RKO (cell line): ENCODE results near the gene OLFML2A.
"Not testable (repeated sequence)": the region's sequence is repeated elsewhere in the genome, so short reads cannot be mapped to it uniquely, and the experiment has no call there.

Experiments
- DNase-seq: peaks from one replicate; pipeline ENCODE4 v3.0.0-alpha.2; 2016; ENCODE audit warnings: low spot score

Gene OLFML2A

GRCh38 chr9:124761196-124761595 is 15.7 kb upstream of the OLFML2A start:
- no peak for DNase-seq

DNA sequence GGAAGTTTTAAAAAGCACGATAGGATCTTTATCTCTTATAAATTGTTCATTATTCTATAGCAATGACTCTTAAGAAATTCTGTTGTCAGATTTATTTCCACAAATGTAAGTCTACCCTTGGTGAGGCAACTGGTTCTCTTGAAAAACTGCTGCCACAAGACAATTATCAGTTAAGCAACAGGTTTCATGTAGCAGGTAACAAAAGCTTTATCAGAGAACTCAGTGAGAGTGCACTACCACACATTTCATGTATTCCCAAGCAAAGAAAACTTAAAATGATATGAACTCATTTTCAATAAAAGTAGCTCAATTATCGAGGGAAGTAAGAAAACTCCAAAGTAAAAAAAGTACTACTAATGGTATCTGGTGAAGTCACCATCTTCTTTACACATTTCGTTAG is 15.2 kb upstream of the OLFML2A start:
- DNase-seq, result no peak

- no peak for DNase-seq
These were observed 14.3 kb upstream of the OLFML2A start for GRCh38 chr9:124762633-124763032.

DNA sequence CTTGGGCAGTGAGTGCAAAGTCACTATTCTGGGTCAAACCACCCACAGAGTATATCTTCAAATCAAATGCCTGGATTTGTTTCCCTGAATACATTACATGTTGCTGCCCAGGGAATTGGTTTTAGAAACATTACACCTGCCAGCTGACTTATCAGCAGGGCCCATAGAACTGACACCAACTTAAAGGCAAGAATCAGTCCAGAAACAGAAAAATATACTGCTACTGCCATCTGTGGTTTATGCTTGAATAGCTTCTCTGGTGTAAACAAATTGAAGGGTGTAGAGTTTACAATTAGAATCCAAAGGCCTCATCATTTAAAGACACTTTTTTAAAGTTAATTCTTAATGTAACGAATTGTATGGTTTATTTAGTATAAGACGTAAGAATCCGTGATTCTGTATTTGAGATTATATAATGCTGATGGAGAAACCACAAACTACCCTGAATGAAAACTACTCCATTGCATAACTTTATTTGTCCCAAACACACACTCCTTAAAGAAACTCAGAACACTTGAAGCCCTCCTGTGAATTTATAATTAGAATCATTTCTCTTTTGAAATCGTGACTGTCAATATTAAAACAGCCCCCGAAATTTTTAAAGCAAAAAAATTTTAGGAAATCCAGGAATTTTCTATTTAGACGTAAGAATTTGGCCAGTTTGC is 12.0 kb upstream of the OLFML2A start:
- peak; percentile 70 for DNase-seq

DNA sequence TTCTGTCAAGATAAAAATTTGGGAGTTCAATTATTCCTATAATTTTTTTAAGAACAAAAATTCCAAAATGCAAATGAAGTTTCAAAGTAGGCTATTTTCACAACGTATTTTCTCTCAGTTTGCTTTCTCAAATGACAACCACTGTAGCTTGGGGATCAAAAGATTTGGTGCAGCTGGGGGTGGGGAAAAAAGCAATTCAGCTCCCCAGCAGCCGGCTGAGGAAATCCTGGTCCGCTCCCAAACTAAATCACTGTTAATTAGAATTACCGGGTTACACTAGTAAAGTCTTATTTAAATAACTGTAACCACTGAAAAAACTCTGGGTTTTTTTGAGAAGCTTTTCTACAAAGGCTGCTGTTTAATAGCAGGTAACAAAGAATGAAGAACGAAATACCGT is 11.5 kb upstream of the OLFML2A start:
- no peak for DNase-seq

DNA sequence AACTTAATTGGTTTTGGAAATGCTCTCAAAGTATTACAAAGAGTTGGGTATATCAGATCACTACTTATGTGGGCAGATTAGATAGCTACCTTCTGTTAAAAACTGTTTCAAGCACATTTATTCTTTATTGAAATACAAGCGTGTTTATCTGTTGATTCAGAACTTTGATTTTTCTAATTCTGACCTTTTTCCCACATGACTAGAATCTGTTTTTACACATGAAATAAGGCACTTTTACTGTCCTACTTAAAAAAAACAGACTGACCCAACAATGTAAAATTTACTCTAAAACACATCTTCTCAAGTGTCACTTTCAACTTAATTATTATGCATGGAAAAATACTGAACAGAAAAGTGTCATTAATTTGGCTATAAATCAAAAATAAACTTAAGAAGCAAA is 10.6 kb upstream of the OLFML2A start:
- no peak for DNase-seq

- DNase-seq, result peak; percentile 57
These were observed 9.9 kb upstream of the OLFML2A start for GRCh38 chr9:124766815-124767554.

DNA sequence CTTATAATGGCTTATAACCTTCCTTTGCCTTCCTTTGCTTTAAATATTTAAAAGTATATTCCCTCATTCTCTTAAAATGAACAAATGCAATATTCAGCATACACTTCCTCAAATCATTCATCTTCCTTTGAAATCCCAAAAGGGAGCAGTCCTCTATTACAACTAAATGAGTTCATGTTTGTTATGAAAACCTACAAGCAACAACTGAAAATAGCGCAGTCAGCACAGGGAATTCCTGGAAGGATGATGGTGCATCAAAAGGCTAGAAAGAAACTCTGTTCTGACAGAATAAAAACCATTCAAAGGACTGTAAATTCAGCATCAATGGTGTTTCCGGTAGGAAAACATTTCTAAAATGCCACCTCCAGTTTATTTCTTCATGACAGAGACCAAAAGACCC is 9.1 kb upstream of the OLFML2A start:
- DNase-seq, result no peak

DNA sequence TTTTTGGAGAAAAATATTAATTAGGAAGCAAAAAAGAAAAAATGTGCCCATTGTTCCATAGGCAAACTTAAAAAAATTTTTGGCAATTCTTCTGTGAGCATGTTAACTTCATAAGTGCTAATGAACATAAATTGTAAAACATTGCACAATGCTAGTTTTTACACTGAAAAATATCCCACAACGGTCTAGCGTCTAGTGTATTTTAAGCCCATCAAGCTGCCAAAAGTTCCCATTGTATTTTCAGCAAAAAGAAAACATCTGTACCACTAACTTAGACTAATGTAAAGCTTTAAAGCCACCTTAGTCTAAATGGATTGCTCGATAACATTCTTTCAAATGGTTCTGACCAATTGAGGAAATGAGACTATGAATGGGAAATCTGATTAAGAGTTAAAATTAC is 8.6 kb upstream of the OLFML2A start:
- no peak for DNase-seq

DNA sequence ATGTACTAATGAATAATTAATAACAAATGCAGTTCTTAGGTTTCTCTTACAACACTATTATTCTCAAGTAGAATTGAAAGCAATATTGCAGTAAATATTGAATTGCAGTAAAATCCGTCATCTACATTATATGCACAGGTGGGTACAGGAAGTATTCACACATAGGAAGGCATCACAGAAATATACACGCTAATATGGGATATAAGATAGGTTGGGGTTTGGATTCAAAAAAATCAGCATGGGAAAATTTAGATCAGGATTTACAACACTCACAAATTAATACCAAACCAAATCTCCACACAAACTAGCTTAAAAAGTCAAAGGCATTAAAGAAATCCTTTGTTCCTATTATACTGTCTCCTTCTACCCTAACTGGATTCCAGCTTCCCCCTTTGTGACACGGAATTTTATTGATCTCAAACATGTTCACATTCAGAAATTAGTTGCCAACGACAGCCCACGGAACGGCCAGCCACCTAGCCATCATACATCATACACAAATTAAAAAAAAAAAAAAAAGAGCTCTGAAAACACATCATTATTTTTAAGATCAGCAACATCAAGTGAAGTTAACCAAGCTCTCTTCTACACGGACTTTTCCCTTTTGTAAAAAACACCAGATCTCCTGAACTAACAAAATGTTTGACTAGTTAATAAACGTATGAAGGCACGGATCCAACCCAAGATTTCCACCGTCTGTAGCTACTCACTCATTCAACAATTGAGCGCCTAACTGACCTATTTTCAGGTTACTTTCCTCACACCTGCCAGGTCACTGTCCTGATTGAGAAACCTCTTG is 8.0 kb upstream of the OLFML2A start:
- peak; percentile 36 for DNase-seq

GRCh38 chr9:124769549-124770358 is 7.2 kb upstream of the OLFML2A start:
- peak; percentile 63 for DNase-seq

DNA sequence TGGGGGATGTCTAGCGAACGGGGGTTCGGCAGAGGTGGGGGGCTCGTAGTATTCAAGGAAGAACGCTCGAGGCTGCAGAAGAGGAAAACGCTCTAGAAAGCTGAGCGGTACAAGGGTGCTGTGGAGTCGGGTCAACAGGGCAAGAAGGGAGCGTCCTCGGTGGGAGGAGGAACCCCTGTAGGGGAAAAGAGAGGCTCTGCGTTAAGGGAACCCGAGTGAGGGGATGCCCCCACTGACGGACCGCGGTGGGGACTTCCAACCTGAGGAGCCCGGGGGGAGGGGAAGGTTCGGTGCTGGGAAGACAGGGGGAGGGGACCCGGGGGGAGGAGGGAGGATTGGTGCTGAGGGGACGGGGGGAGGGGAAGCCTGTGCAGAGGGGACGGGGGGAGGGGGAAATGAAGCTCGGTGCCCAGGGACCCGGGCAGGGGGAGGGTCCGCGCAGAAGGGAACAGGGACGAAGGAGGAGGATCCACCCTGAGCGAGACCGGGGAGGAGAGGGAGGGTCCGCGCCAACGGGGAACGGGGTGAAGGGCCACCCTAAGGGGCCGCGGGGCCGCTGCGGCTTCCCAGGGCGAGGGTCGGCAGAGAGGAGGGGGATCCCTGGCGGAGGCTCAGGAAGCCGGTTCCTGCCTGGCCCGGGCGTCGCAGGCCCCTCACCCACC is 6.4 kb upstream of the OLFML2A start:
- DNase-seq, result peak; percentile 45

DNA sequence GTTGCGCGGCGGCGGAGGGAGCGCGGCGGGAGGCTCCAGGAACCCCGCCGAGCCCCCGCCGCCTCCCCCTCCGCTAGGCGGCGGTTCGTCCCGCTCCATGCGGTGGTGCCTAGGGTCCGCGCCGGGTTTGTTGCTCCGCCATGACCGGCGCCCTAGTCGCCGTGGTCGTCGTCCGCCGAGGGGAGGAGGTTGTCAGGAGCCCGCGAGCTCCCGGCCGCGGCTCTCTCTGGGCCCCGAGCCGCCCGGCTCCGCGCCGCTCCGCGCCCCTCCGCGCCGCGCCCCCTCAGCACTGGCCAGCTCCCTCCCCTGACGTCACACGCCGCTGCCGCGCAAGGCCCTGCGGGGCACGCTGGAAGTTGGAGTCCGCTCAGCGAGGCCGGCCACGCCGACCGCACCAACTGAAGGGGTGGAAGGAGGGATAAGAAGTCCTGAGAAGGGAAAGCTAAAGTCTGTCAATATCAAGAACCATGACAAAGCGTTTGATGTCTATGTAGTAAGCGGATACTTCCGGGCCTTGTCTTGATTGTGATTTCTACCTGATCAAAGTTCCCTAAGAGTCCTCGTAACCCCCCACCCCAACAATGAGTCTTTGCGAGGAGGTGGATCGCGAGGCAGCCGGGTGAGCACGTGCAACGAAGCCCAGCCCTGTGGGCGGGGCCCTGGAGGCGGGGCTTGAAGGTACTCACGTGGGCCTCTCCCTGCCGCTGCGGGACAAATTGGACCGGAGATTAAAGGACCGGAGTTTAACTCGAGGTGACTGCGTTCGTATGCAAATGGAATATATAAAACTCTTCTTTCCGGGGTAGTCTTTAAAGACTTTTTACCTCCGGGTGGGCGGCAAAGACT is 5.7 kb upstream of the OLFML2A start, which contains the start of gene NR6A1:
Gene NR6A1 (minus strand): TSS at position 291 of the 846 bp plus-strand sequence.
- DNase-seq, result peak; percentile 98

DNA sequence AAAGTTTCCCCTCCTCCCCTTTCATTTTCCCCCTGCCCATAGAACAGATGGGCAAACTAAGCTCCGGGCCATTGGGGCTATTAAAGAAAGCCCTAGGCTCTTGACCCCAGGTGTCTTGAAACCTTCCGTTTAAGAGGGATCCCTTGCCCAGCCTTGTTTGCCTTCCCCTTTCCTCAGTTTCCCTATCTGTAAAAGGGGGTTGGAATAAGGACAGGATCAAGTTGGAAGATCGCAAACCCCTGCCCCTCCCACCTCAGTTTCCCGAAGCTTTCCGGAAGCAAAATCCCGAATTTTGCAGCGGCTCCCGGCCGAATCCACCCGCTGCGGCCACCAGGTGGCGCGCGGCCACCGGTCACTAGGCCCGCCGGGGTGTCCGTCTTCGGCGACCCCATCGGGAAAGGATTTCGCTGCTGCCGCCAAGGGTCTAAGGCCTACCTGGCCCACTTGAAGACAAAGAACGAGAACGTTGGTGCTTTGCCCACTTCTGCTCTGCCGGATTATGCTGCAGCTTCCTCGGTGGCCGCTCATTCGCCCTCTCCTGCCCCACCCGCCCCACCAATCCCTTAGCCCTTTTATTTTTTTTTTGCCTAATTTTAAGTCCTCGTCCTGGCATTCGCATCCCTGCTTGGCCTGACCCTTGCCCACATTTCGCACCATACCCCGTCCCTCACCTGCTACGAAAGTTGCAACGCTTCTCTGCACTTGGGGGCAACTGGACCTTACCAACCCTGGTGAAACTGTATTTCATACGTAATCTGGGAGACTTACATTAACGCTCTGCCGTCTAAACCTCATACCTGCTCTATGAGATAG is 4.9 kb upstream of the OLFML2A start:
- DNase-seq, result peak; percentile 85

DNA sequence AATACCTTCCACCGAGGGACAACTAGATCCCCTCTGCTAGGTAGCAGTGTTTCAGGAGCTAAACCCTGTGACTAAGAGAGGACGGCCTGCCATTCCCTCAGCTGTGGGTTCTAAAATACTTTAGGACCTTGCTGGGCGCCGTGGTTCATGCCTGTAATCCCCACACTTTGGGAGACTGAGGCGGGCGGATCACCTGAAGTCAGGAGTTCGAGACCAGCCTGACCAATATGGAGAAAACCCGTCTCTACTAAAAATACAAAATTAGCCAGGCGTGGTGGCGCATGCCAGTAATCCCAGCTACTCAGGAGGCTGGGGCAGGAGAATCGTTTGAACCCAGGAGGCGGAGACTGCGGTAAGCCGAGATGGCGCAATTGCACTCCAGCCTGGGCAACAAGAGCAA is 4.1 kb upstream of the OLFML2A start:
- DNase-seq, result not testable (repeated sequence)

- DNase-seq, result no peak
These were observed 3.3 kb upstream of the OLFML2A start for GRCh38 chr9:124773473-124774128.

GRCh38 chr9:124774129-124774978 is 2.6 kb upstream of the OLFML2A start:
- DNase-seq, result peak; percentile 80

GRCh38 chr9:124776618-124776953 is 347 bp upstream of the OLFML2A start:
- no peak for DNase-seq
